ENCODE measurements around the gene UBE2O. TPM values are rescaled to one million over a fixed set of nuclear protein-coding genes. Genes with fewer than 3 reads are reported as not detected.

Gene UBE2O
- total and polyA plus RNA-seq, 2 donors (not counting 3 experiments of a cell fraction or from before 2014, with no cell fraction given) = 13.9 to 34.1 TPM

DNA sequence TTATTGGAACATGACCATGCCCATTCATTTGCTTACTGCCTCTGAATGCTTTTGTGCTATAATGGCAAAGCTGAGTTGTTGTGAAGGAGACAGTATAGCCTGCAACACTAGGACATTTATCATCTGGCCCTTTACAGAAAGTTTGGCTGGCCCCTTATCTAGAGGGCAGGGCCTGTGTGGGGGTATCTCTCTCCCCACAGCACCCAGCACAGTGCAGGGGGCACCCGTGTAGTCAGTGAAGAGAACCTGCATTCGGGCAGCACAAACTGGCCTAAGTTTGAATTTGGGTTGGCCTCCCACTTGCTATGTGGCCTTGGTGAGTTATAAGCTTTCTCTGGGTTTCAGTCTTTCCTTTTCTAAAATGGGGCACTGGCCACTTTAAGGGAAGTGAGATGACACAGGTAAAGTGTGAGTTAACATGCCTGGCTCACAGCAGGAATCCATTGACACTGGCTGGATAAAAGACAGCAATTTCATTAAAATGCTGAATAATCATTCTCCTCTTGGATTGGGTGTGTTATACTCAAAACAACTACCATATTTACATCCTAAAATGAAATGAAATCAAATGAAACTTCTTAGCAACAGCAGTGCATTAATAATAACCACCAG is 12.1 kb downstream of the UBE2O start:
- Histone ChIP-seq H3K4me2 (ENCODE audit: insufficient read depth, low read length) (no peak overlapping the region), H3K9me1 (replicated peaks; ENCODE audit: control insufficient read depth, extremely low read depth, insufficient read depth, low read length) (no peaks in the 10 kb centered on the region), H3K36me3 (ENCODE audit: control insufficient read depth in 2 of 2, extremely low read depth in 1 of 2, insufficient read depth in 2 of 2, low read length in 2 of 2) (no peaks in the 10 kb centered on the region), H3K9ac (replicated peaks; ENCODE audit: extremely low read depth, insufficient read depth, low read length) (no peak overlapping the region), H3K9me3 (replicated peaks; ENCODE audit: control insufficient read depth, insufficient read depth, low read length) (no peaks in the 10 kb centered on the region), H3K27ac (ENCODE audit: insufficient read depth, low read depth, low read length) (no peak overlapping the region), H3K4me1 (ENCODE audit: control insufficient read depth, extremely low read depth, insufficient read depth, low read length) (peaks cover 27% of the 10 kb centered on the region), H3K79me2 (ENCODE audit: control insufficient read depth, insufficient read depth, low read length) (peaks cover 66% of the 10 kb centered on the region), H3K27me3 (ENCODE audit: control insufficient read depth in 2 of 2, insufficient read depth in 2 of 2, low read length in 2 of 2) (no peaks in the 10 kb centered on the region), H4K20me1 (replicated peaks; ENCODE audit: control insufficient read depth, extremely low read depth, insufficient read depth, low read length) (no peaks in the 10 kb centered on the region), H3K4me3 (replicated peaks in 1 of 3; ENCODE audit: insufficient read depth in 1 of 3, low read depth in 1 of 3, low read length in 3 of 3) (no peak overlapping the region), H2AFZ (ENCODE audit: low read depth, low read length) (no peak overlapping the region)
- CTCF ChIA-PET = no interaction called here
- no peak for DNase-seq (ENCODE audit: low read depth, low spot score)
- TF ChIP-seq FOS (IDR thresholded peaks at IDR 0.05; ENCODE audit: borderline replicate concordance, insufficient read depth, low read length) = no peak
- intact Hi-C loops (cut with micrococcal nuclease) (no loop called here), dilution Hi-C loops (cut with MboI; ENCODE audit: extremely low pct_ligation_motif_present, low sequenced_read_pairs) (loop anchor here (25.0 kb wide), 1 partner anchor 229 kb away; no protein-coding TSS in a partner anchor)
- FAIRE-seq = no peak
- POLR2A ChIA-PET = no interaction called here
- BruUV-seq (replicated peaks) = no TSS peak

DNA sequence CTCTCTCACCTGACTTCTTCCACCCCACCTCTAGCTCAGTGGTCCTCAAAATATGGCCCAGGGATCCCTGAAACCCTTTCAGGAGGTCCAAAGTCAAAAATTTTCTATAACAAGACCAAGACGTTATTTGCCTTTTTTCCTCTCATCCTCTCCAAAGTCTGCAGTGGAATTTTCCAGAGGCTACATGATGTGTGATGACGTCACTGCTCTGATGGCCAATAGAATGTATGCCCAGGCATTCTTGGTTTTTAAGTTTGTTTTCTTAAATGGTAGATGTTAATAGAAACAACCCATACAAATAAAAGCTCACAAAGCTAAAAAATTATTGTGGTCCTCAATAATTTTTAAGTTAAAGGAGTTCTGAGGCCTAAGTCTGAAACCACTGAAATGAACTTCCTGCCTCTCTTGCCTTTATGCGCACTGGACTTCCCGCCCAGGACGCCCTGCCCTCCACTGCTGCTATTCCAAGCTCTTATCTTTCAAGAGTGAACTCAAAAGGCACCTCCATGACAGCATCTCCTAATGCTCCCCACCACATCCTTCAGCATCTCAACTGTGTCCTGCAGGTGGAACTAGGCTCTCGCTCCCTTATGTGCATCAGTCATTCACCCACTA is 13.5 kb downstream of the UBE2O start:
- Histone ChIP-seq H3K9ac (replicated peaks; ENCODE audit: extremely low read depth, insufficient read depth, low read length) (no peak overlapping the region), H3K4me3 (replicated peaks in 1 of 3; ENCODE audit: insufficient read depth in 1 of 3, low read depth in 1 of 3, low read length in 3 of 3) (no peak overlapping the region), H3K79me2 (ENCODE audit: control insufficient read depth, insufficient read depth, low read length) (peaks cover 62% of the 10 kb centered on the region), H4K20me1 (replicated peaks; ENCODE audit: control insufficient read depth, extremely low read depth, insufficient read depth, low read length) (no peaks in the 10 kb centered on the region), H2AFZ (ENCODE audit: low read depth, low read length) (no peak overlapping the region), H3K9me1 (replicated peaks; ENCODE audit: control insufficient read depth, extremely low read depth, insufficient read depth, low read length) (no peaks in the 10 kb centered on the region), H3K9me3 (replicated peaks; ENCODE audit: control insufficient read depth, insufficient read depth, low read length) (no peaks in the 10 kb centered on the region), H3K4me1 (ENCODE audit: control insufficient read depth, extremely low read depth, insufficient read depth, low read length) (peaks cover 15% of the 10 kb centered on the region), H3K27me3 (ENCODE audit: control insufficient read depth in 2 of 2, insufficient read depth in 2 of 2, low read length in 2 of 2) (no peaks in the 10 kb centered on the region), H3K27ac (ENCODE audit: insufficient read depth, low read depth, low read length) (no peak overlapping the region), H3K4me2 (ENCODE audit: insufficient read depth, low read length) (no peak overlapping the region), H3K36me3 (ENCODE audit: control insufficient read depth in 2 of 2, extremely low read depth in 1 of 2, insufficient read depth in 2 of 2, low read length in 2 of 2) (no peaks in the 10 kb centered on the region)
- POLR2A ChIA-PET = no interaction called here
- intact Hi-C loops (cut with micrococcal nuclease) = no loop called here
- dilution Hi-C loops (cut with MboI; ENCODE audit: extremely low pct_ligation_motif_present, low sequenced_read_pairs) = loop anchor here (25.0 kb wide), 1 partner anchor 227 kb away; no protein-coding TSS in a partner anchor
- DNase-seq (ENCODE audit: low read depth, low spot score) (no peak), FAIRE-seq (no peak)
- CTCF ChIA-PET = interaction anchor here (1.4 kb wide), 1 partner anchor 31 kb away, joined by 4 read pairs; no protein-coding TSS in a partner anchor
- TF ChIP-seq, protein P1, sequence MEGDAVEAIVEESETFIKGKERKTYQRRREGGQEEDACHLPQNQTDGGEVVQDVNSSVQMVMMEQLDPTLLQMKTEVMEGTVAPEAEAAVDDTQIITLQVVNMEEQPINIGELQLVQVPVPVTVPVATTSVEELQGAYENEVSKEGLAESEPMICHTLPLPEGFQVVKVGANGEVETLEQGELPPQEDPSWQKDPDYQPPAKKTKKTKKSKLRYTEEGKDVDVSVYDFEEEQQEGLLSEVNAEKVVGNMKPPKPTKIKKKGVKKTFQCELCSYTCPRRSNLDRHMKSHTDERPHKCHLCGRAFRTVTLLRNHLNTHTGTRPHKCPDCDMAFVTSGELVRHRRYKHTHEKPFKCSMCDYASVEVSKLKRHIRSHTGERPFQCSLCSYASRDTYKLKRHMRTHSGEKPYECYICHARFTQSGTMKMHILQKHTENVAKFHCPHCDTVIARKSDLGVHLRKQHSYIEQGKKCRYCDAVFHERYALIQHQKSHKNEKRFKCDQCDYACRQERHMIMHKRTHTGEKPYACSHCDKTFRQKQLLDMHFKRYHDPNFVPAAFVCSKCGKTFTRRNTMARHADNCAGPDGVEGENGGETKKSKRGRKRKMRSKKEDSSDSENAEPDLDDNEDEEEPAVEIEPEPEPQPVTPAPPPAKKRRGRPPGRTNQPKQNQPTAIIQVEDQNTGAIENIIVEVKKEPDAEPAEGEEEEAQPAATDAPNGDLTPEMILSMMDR (IDR thresholded peaks at IDR 0.05; ENCODE audit: extremely low read depth in 1 of 2, insufficient read depth in 1 of 2, low read depth in 1 of 2, low read length in 2 of 2) = no peak
- TF ChIP-seq POLR2A (IDR thresholded peaks at IDR 0.05; ENCODE audit: low read depth, low read length) = no peak
- TF ChIP-seq, protein P2, sequence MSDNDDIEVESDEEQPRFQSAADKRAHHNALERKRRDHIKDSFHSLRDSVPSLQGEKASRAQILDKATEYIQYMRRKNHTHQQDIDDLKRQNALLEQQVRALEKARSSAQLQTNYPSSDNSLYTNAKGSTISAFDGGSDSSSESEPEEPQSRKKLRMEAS (IDR thresholded peaks at IDR 0.05; ENCODE audit: insufficient read depth, insufficient read length) = no peak
- TF ChIP-seq GATA2 (IDR thresholded peaks at IDR 0.05; ENCODE audit: insufficient read depth, insufficient read length, low read depth, low read length) = no peak
- no peak for TF ChIP-seq EZH2 (IDR thresholded peaks at IDR 0.05; ENCODE audit: borderline replicate concordance, low read depth, low read length, severe bottlenecking)
- no peak for TF ChIP-seq MYC (IDR thresholded peaks at IDR 0.05; ENCODE audit: low read depth, low read length)
- TF ChIP-seq POLR2AphosphoS5 (IDR thresholded peaks at IDR 0.05; ENCODE audit: insufficient read depth, low read depth, low read length) = no peak
- no peak for TF ChIP-seq FOS (IDR thresholded peaks at IDR 0.05; ENCODE audit: borderline replicate concordance, insufficient read depth, low read length)
- TF ChIP-seq JUN (IDR thresholded peaks at IDR 0.05; ENCODE audit: borderline replicate concordance, insufficient read depth, insufficient read length, low read depth) = no peak
- BruUV-seq (replicated peaks) = no TSS peak
